Stomach (tissue), 4 donors: ENCODE results near the gene MYBPH.

Source experiments
- EP300 ChIP-seq: sonication (generic); formaldehyde crosslinking; IDR thresholded peaks from one replicate; pipeline ENCODE4 v1.6.1; 2017; ENCODE audit warnings: antibody characterized with exemption
- POLR2A ChIP-seq, 4 donors: fragments of 450-650 bp; IDR thresholded peaks; one replicate each; pipeline ENCODE4 v1.6.1; 2016; ENCODE audit warnings: antibody characterized with exemption in 4 of 4, control low read depth in 2 of 4, mild to moderate bottlenecking in 1 of 4, moderate library complexity in 1 of 4
- POLR2AphosphoS5 ChIP-seq, 3 donors: sonication (generic); formaldehyde crosslinking; IDR thresholded peaks; one replicate each; pipeline ENCODE4 v1.6.1; 2016; ENCODE audit warnings: antibody characterized with exemption in 3 of 3
- TF ChIP-seq, protein P1 (sequence below), 7 experiments: fragments of 450-650 bp in 4 of 7; fragments of 200-600 bp in 3 of 7; sonication (generic) in 3 of 7; IDR thresholded peaks; one replicate each; pipeline ENCODE4 v1.5.1; 2016 to 2019; ENCODE audit warnings: antibody characterized with exemption in 7 of 7, control low read depth in 2 of 7, mild to moderate bottlenecking in 1 of 7

DNA sequence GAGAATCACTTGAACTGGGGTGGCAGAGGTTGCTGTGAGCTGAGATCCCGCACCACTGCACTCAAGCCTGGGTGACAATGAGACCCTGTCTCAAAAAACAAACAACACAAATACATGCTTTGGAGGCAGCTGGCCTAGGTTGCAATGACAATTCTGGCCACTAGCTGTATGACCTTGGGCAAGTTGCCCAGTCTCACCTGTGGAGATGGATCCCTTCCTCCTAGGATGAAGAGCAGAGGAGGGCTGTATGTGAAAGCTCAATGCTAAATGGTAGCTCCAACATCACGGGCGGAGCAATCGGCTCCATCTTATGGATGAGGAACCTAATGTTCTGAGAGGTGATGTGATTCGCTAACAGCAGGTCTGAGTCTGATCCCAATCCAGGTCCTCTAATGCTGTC, 27.5 kb downstream of the MYBPH start:
- TF ChIP-seq, protein P1, sequence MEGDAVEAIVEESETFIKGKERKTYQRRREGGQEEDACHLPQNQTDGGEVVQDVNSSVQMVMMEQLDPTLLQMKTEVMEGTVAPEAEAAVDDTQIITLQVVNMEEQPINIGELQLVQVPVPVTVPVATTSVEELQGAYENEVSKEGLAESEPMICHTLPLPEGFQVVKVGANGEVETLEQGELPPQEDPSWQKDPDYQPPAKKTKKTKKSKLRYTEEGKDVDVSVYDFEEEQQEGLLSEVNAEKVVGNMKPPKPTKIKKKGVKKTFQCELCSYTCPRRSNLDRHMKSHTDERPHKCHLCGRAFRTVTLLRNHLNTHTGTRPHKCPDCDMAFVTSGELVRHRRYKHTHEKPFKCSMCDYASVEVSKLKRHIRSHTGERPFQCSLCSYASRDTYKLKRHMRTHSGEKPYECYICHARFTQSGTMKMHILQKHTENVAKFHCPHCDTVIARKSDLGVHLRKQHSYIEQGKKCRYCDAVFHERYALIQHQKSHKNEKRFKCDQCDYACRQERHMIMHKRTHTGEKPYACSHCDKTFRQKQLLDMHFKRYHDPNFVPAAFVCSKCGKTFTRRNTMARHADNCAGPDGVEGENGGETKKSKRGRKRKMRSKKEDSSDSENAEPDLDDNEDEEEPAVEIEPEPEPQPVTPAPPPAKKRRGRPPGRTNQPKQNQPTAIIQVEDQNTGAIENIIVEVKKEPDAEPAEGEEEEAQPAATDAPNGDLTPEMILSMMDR (IDR thresholded peaks at IDR 0.05) = peak in 5 of 7 experiments; percentile 8 to 34 (median 34)
- no peak for TF ChIP-seq EP300
- TF ChIP-seq POLR2A (IDR thresholded peaks at IDR 0.05) = no peak
- TF ChIP-seq POLR2AphosphoS5 (IDR thresholded peaks at IDR 0.05) = no peak
